GM10248 (cell line): ENCODE data around the gene DACH1.

Source experiments
- CTCF ChIA-PET: fragments of 300-600 bp; sonication (Branson Sonifier 250); formaldehyde crosslinking; extraction: SDS; loops from one replicate; lab custom pipeline; 2021; ENCODE audit warnings: antibody characterized with exemption; lab: Yijun Ruan, JAX
- POLR2A ChIA-PET: fragments of 350-650 bp; sonication (Branson Sonifier 250); formaldehyde crosslinking; extraction: SDS; loops from one replicate; lab custom pipeline; 2020; ENCODE audit warnings: antibody characterized with exemption; lab: Yijun Ruan, JAX
- DNase-seq: peaks from one replicate; pipeline ENCODE4 v3.0.0; 2012; ENCODE audit errors: extremely low spot score
- CTCF ChIP-seq: IDR thresholded peaks from 2 replicates; pipeline ENCODE4 v1.5.1; 2012; ENCODE audit warnings: mild to moderate bottlenecking, low read depth; ENCODE audit errors: extremely low read depth, missing control alignments, control extremely low read depth

The DACH1 gene

DNA sequence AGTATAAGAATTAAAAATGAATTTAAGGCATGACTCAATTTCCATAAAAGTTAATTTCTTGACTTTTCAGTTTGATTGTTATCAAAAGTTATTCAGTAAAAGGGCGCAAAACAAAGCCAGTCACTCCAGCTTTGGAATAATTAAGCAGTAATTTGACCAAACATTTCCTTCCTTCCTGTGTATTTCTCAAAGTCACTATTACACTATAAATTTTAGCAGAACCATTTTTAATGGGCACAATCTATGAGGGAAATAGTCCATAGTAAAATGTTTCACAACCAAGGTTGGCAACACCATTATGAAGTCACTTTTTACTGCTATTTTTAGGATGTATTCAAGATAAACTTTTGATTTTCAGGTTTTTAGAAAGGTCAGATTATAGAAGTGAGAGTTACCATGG is 91.0 kb downstream of the DACH1 start:
- CTCF ChIA-PET, result no interaction called here
- TF ChIP-seq CTCF, result no peak
- POLR2A ChIA-PET, result no interaction called here
- no peak for DNase-seq

GRCh38 chr13:71774863-71775262 is 92.1 kb downstream of the DACH1 start:
- TF ChIP-seq CTCF, result no peak
- DNase-seq, result no peak
- ChIA-PET CTCF (no interaction called here), POLR2A (no interaction called here)

DNA sequence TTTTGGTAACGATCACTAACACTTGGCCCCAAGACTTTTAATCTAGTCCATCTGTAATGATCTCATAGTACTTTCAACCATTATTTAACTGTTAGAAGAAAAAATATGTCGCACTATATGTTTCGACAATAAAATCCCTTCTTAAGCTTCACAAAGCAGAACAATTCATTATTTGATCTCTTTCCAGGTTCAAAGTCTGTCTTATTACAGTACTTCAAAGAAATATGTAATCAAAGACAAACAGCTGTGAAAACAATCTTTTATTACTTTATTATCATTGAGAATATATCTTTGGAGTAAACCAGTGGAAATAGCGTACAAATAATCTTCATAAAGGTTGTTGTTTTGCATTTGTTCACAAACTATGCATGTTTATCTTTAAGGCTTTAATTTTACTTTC is 93.5 kb downstream of the DACH1 start:
- ChIA-PET CTCF (no interaction called here), POLR2A (no interaction called here)
- no peak for DNase-seq
- no peak for TF ChIP-seq CTCF

DNA sequence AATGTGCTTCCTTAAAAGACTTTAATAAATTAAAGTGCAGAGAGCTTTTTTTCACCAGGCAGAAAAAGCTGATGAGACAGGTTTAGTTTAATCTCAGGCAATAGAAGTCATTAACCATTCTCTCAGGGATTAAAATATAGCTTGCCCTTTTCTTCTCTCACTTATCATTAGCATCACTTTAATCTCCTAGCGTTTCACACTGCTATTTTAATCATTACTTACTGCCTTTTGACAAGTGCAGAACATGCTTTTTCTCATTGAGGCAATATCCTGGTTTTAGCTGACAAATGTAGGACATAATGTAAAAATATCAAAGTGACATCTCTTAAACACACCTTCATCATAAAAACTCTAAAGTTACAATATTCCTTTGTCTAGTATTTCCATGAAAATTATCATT is 94.6 kb downstream of the DACH1 start:
- TF ChIP-seq CTCF, result no peak
- POLR2A ChIA-PET, result no interaction called here
- CTCF ChIA-PET, result no interaction called here
- DNase-seq, result no peak

- DNase-seq, result no peak
- ChIA-PET POLR2A (no interaction called here), CTCF (no interaction called here)
- TF ChIP-seq CTCF, result no peak
Measured at GRCh38 chr13:71771144-71771543, 95.9 kb downstream of the DACH1 start.

- DNase-seq, result no peak
- POLR2A ChIA-PET, result no interaction called here
- TF ChIP-seq CTCF, result no peak
- CTCF ChIA-PET, result no interaction called here
Measured at GRCh38 chr13:71770710-71771109, 96.3 kb downstream of the DACH1 start.

DNA sequence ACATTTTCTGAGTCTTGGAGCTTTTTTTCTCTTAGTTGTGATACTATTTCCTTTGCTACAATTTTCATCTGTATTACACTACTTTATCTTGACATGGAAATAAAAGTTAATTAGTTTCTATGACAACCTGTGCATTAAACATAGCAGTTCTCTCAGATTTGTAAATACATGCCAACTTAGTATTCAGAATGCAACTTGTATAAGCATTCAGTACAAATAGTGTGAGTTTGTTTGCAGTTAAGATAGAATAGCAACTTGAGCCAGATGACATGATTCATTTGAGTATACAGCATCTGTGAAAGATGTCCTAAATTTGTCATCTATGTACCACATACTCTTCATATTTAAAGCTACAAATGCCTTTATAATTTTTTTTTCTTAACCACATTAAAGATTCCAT is 98.1 kb downstream of the DACH1 start:
- no peak for TF ChIP-seq CTCF
- POLR2A ChIA-PET, result no interaction called here
- CTCF ChIA-PET, result interaction anchor here (3.6 kb wide), 1 partner anchor 15 kb away, joined by 17 read pairs; no protein-coding TSS in a partner anchor
- DNase-seq, result no peak
